A549 (cell line): Measurements from ENCODE around the gene PYGM. TPM values are rescaled to one million over a fixed set of nuclear protein-coding genes. Genes with fewer than 3 reads are reported as not detected.

ENCODE experiments used
- ATAC-seq, 2 experiments: fragments of 200-7000 bp in 1 of 2; fragments of >200 bp in 1 of 2; cut with Nextera tagmentation in 1 of 2; cut with Tn5 transposase in 1 of 2; 3 replicates each; pipeline versions ENCODE4 v1.8.0 to v1.9.1; 2018 to 2020; ENCODE audit warnings: mild to moderate bottlenecking in 1 of 2, moderate library complexity in 1 of 2
- CTCF ChIA-PET: fragments of 300-600 bp; sonication (Branson Sonifier 250); formaldehyde crosslinking; extraction: SDS; loops from one replicate; lab custom pipeline; 2021; ENCODE audit warnings: antibody characterized with exemption, inconsistent platforms; lab: Yijun Ruan, JAX
- POLR2A ChIA-PET: fragments of 350-600 bp; formaldehyde crosslinking; extraction: SDS; loops from one replicate; lab custom pipeline; 2021; ENCODE audit warnings: antibody characterized with exemption, inconsistent platforms; lab: Yijun Ruan, JAX
- DNase-seq, 2 experiments: peaks; one replicate each; pipeline versions ENCODE4 v3.0.0 to v3.0.0-alpha.2; 2011 to 2016; ENCODE audit warnings: low read depth in 1 of 2, low spot score in 1 of 2
- FAIRE-seq: peaks from 2 replicates; lab custom pipeline; 2011; peaks lifted over from hg19 to GRCh38; lab: Jason Lieb, UNC
- H3K27ac ChIP-seq, 2 experiments: fragments of >200 bp; sonication (Bioruptor Twin); formaldehyde crosslinking; 3 replicates each; pipeline ENCODE4 v1.5.1; 2016 to 2017
- H3K4me1 ChIP-seq: fragments of >200 bp; sonication (Bioruptor Twin); formaldehyde crosslinking; 3 replicates; pipeline ENCODE4 v1.6.1; 2016
- H3K4me2 ChIP-seq: fragments of >200 bp; sonication (Bioruptor Twin); formaldehyde crosslinking; 3 replicates; pipeline ENCODE4 v1.6.1; 2016
- H3K4me3 ChIP-seq: fragments of >200 bp; sonication (Bioruptor Twin); formaldehyde crosslinking; 3 replicates; pipeline ENCODE4 v1.5.1; 2016
- H3K9me3 ChIP-seq: fragments of >200 bp; sonication (Bioruptor Twin); formaldehyde crosslinking; 3 replicates; pipeline ENCODE4 v1.6.1; 2016
- CBX2 ChIP-seq: fragments of 200-600 bp; sonication (generic); IDR thresholded peaks from 2 replicates; pipeline ENCODE4 v1.6.1; 2016; ENCODE audit warnings: low read depth, mild to moderate bottlenecking, borderline replicate concordance
- CHD2 ChIP-seq: fragments of 150-350 bp; IDR thresholded peaks from 2 replicates; pipeline ENCODE4 v1.6.1; 2014; ENCODE audit warnings: low read length; ENCODE audit not compliant: partially characterized antibody
- EHMT2 ChIP-seq: fragments of 200-600 bp; sonication (generic); IDR thresholded peaks from 2 replicates; pipeline ENCODE4 v1.6.1; 2016; ENCODE audit warnings: antibody characterized with exemption, low read depth, mild to moderate bottlenecking, moderate library complexity
- FOSB ChIP-seq: fragments of 250-450 bp; sonication (Bioruptor Pico); IDR thresholded peaks from 2 replicates; pipeline ENCODE4 v1.5.0; 2020; ENCODE audit warnings: mild to moderate bottlenecking, moderate library complexity
- HOXB5 ChIP-seq: fragments of 250-450 bp; sonication (Bioruptor Pico); IDR thresholded peaks from 2 replicates; pipeline ENCODE4 v1.5.0; 2020; ENCODE audit warnings: mild to moderate bottlenecking, moderate library complexity
- JUN ChIP-seq, 2 experiments: fragments of >200 bp; sonication (Bioruptor Twin); formaldehyde crosslinking; IDR thresholded peaks; 2 replicates in 1 of 2; 3 replicates in 1 of 2; pipeline ENCODE4 v1.6.1; 2016 to 2017
- KDM5A ChIP-seq: fragments of 200-600 bp; sonication (generic); IDR thresholded peaks from 2 replicates; pipeline ENCODE4 v1.6.1; 2016; ENCODE audit warnings: antibody characterized with exemption, mild to moderate bottlenecking
- MAFK ChIP-seq: fragments of 450-650 bp; IDR thresholded peaks from 2 replicates; pipeline ENCODE4 v1.6.1; 2014; ENCODE audit not compliant: partially characterized antibody
- MYC ChIP-seq: IDR thresholded peaks from 2 replicates; pipeline ENCODE4 v1.6.1; 2012; ENCODE audit warnings: mild to moderate bottlenecking, inconsistent platforms, low read length, improper control_type of control experiment, borderline replicate concordance
- NFE2L2 ChIP-seq: fragments of 150-350 bp; conservative IDR thresholded peaks from 2 replicates; pipeline ENCODE4 v1.6.1; 2014; ENCODE audit warnings: low read length
- NR3C1 ChIP-seq: fragments of >200 bp; sonication (Bioruptor Twin); formaldehyde crosslinking; IDR thresholded peaks from 3 replicates; pipeline ENCODE4 v1.6.1; 2017
- POLR2AphosphoS2 ChIP-seq: conservative IDR thresholded peaks from 2 replicates; pipeline ENCODE4 v1.6.1; 2012; ENCODE audit warnings: low read length, improper control_type of control experiment, inconsistent platforms
- RAD21 ChIP-seq, 2 experiments: fragments of >200 bp in 1 of 2; sonication (Bioruptor Twin) in 1 of 2; formaldehyde crosslinking in 1 of 2; IDR thresholded peaks in 1 of 2; conservative IDR thresholded peaks in 1 of 2; 2 replicates in 1 of 2; 3 replicates in 1 of 2; pipeline ENCODE4 v1.6.1; 2012 to 2018; ENCODE audit warnings: inconsistent platforms in 1 of 2
- RARB ChIP-seq: fragments of 250-450 bp; sonication (Bioruptor Pico); IDR thresholded peaks from 2 replicates; pipeline ENCODE4 v1.8.0; 2021; ENCODE audit warnings: mild to moderate bottlenecking, moderate library complexity
- RNF2 ChIP-seq: fragments of 200-600 bp; sonication (generic); IDR thresholded peaks from 2 replicates; pipeline ENCODE4 v1.6.1; 2016; ENCODE audit warnings: low read depth, mild to moderate bottlenecking, antibody characterized with exemption, moderate library complexity, borderline replicate concordance
- TP53 ChIP-seq: fragments of 250-450 bp; sonication (Bioruptor Pico); IDR thresholded peaks from 2 replicates; pipeline ENCODE4 v1.5.0; 2021; ENCODE audit warnings: mild to moderate bottlenecking, moderate library complexity
- ZFP36 ChIP-seq: fragments of 450-650 bp; IDR thresholded peaks from 2 replicates; pipeline ENCODE4 v1.6.1; 2014; ENCODE audit warnings: borderline replicate concordance; ENCODE audit not compliant: partially characterized antibody
- ZSCAN20 ChIP-seq: fragments of 250-450 bp; sonication (Bioruptor Pico); IDR thresholded peaks from 2 replicates; pipeline ENCODE4 v1.8.0; 2022; ENCODE audit warnings: mild to moderate bottlenecking, moderate library complexity
- WGBS: methylation state at CpG from one replicate; pipeline ENCODE4 v1.1.6; 2017; ENCODE audit errors: missing lambda C conversion rate; 5-methylcytosine and 5-hydroxymethylcytosine counted together
- polyA plus RNA-seq, 4 experiments: library from polyadenylated mRNA; depleted of rRNA in 3 of 4; stranded (reverse); fragments of >200 nt; fragmentation: RNase III in 1 of 4; extraction: RNeasy Plus Mini Kit Qiagen cat#74134 plus additional on column Dnase treatment in 1 of 4; gene quantifications; 2 replicates in 3 of 4; 3 replicates in 1 of 4; pipeline ENCODE4 v1.2.3, GENCODE V29; 2011 to 2017
- TF ChIP-seq, protein P1 (sequence below): fragments of 150-350 bp; IDR thresholded peaks from 2 replicates; pipeline ENCODE4 v1.6.1; 2014; ENCODE audit warnings: low read depth, mild to moderate bottlenecking, low read length
- TF ChIP-seq, protein P2 (sequence below): IDR thresholded peaks from 2 replicates; pipeline ENCODE4 v1.6.1; 2012
- TF ChIP-seq, protein P3 (sequence below): fragments of >200 bp; sonication (Bioruptor Twin); formaldehyde crosslinking; IDR thresholded peaks from 3 replicates; pipeline ENCODE4 v1.6.1; 2016

PYGM gene
- polyA plus RNA-seq, 2 of the 4 experiments (the other 2 are of a cell fraction): 0.22 to 0.23 TPM

DNA sequence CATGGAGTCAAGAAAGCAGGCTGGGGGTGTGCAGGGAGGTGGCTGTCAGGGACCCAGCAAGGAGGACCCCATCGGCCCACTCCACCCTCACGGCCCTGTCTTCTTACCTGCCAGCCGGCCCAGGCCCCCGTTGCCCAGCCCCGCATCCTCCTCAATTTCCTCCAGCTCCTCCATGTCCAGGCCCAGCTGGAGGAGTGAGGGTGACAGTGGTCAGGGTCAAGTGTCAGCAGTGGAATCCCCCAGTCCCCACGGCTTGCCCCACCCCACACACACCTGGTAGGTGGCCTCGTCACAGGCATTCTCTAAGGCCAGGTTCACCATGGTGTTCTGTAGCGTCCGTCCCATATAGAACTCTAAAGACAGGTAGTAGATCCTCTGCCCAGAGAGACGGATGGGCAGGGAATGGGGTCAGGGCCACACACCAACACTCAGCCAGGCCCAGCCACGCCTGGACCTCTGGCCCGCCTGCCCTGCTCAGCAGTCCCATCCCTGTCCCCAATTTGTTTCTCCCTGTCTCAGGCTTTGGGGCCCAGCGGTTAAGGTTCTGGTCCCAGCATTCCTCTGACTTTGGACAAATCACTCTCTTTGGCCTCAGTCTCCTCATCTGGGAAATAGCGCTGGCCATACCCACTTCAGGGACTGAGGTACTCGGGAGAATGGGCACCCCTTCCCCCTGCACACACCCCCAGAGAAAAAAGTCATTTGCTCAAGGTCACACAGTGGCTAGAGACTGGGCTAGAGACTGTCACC lies 1.3 kb downstream of the PYGM start:
- peaks cover 5% of the 10 kb centered on the region; the same call in 1 of the 3 replicates for H3K4me1 ChIP-seq
- CTCF ChIA-PET: interaction anchor here (4.3 to 13.0 kb wide), 2 partner anchors 9 to 16 kb away, joined by 29 to 104 read pairs; partner anchors contain the start of gene RASGRP2
- DNase-seq (no peak), ATAC-seq (no peak), FAIRE-seq (no peak)
- no peaks in the 10 kb centered on the region for H3K9me3 ChIP-seq
- 87% methylated on average over 13 of the region's 15 CpGs for WGBS
- POLR2A ChIA-PET: no interaction called here
- TF ChIP-seq POLR2AphosphoS2 (no peak), MYC (no peak), ZSCAN20 (CRISPR knock-in tag) (no peak), KDM5A (no peak), NFE2L2 (no peak), JUN (IDR thresholded peaks at IDR 0.05) (no peak), HOXB5 (no peak), FOSB (CRISPR knock-in tag) (no peak), TP53 (CRISPR knock-in tag) (no peak), RAD21 (conservative IDR thresholded peaks at IDR 0.05 in 1 of 2, IDR thresholded peaks at IDR 0.05 in 1 of 2) (no peak), EHMT2 (no peak), RNF2 (no peak), CHD2 (no peak), NR3C1 (no peak), MAFK (no peak), RARB (no peak)
- TF ChIP-seq, protein P1, sequence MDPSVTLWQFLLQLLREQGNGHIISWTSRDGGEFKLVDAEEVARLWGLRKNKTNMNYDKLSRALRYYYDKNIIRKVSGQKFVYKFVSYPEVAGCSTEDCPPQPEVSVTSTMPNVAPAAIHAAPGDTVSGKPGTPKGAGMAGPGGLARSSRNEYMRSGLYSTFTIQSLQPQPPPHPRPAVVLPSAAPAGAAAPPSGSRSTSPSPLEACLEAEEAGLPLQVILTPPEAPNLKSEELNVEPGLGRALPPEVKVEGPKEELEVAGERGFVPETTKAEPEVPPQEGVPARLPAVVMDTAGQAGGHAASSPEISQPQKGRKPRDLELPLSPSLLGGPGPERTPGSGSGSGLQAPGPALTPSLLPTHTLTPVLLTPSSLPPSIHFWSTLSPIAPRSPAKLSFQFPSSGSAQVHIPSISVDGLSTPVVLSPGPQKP: no peak
- TF ChIP-seq, protein P2, sequence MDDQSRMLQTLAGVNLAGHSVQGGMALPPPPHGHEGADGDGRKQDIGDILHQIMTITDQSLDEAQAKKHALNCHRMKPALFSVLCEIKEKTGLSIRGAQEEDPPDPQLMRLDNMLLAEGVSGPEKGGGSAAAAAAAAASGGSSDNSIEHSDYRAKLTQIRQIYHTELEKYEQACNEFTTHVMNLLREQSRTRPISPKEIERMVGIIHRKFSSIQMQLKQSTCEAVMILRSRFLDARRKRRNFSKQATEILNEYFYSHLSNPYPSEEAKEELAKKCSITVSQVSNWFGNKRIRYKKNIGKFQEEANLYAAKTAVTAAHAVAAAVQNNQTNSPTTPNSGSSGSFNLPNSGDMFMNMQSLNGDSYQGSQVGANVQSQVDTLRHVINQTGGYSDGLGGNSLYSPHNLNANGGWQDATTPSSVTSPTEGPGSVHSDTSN: no peak
- H3K27ac ChIP-seq: no peak overlapping the region
- H3K4me2 ChIP-seq: no peak overlapping the region
- no peak overlapping the region for H3K4me3 ChIP-seq

DNA sequence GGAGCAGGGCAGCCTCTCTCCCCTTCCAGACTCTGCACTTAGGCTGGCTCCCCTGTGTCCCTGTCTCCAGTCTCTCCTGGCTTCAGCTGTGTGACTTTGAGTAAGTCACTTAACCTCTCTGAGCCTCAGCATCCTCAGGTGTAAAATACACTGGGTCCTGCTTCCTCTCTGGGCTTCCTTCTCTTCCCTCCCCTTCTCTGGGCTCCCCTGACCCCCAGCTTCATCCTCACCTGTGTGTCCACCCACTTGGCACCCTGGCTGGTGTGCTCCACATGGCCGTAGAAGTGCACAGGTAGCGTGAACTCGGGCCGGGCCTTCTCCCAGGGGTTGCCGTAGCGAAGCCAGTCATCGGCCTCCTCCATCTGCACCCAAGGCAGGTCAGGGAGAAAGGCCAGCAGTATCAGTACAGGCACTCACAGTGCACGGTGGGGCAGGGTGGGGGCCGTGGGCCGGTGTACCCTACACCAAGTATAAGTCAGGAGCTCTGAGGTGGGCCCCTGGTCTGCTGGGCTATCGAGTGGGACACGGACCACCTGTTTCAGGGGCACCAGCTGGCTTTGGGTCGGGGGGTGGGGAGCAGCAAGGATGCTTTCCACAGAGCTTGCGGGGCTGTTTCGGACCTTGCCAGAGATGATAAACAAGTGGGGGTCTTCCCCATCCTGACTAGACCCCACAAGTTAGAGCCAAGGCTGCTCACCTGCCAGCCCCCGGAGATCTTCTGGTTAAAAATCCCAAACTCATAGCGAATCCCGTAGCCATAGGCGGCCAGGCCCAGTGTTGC lies 2.0 kb downstream of the PYGM start:
- ChIA-PET CTCF (interaction anchor here (1.1 to 13.0 kb wide), 3 partner anchors 9 to 53 kb away, joined by 3 to 104 read pairs (median 29); partner anchors contain the start of gene RASGRP2), POLR2A (no interaction called here)
- no peak for DNase-seq
- TF ChIP-seq, protein P3, sequence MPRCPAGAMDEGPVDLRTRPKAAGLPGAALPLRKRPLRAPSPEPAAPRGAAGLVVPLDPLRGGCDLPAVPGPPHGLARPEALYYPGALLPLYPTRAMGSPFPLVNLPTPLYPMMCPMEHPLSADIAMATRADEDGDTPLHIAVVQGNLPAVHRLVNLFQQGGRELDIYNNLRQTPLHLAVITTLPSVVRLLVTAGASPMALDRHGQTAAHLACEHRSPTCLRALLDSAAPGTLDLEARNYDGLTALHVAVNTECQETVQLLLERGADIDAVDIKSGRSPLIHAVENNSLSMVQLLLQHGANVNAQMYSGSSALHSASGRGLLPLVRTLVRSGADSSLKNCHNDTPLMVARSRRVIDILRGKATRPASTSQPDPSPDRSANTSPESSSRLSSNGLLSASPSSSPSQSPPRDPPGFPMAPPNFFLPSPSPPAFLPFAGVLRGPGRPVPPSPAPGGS: no peak
- TF ChIP-seq CBX2: no peak
- peak; percentile 72 for TF ChIP-seq ZFP36
- Histone ChIP-seq H3K4me1 (no peaks in the 10 kb centered on the region), H3K27ac (no peak overlapping the region), H3K9me3 (no peaks in the 10 kb centered on the region), H3K4me2 (no peak overlapping the region), H3K4me3 (no peak overlapping the region)
- no peak for ATAC-seq
- no peak for FAIRE-seq
- 87% methylated on average over 15 of the region's 19 CpGs for WGBS
